ENCODE results near the gene NF2.

DNA sequence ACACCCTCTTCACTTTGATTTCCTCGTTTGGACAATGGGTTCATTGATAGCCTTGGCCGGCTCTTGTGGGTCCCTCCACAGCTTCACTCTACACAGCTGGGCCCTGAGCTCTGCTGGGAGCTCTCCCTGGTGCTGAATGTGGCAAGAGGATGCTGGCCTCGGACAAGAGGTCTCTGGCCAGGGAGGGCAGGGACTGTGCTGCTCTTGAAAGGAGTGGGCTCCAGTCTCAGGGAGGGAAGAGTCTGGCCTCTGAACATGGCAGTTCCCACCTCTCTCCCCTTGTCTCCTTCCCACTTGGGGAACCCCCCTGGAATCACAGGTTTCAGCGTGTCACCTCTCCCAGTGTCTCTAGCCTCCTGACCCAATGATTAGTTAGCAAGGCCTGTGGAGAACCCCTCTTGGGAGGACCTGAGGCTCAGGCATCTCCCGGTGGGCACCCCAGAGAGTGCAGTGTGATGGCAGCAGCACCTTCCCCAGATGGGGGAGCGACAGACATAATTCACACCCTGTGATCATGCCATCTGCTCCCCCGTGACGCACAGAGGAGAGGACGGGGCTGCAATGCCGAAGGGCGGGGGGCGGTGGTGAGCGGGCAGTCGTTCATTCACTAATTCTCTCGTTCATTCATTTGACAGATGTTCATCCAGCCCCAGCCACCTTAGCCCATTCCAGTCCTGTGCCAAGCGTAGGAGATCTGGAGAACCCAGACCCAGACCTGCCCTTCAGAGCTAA, 113.5 kb downstream of the NF2 start:
- TF ChIP-seq, protein P1, sequence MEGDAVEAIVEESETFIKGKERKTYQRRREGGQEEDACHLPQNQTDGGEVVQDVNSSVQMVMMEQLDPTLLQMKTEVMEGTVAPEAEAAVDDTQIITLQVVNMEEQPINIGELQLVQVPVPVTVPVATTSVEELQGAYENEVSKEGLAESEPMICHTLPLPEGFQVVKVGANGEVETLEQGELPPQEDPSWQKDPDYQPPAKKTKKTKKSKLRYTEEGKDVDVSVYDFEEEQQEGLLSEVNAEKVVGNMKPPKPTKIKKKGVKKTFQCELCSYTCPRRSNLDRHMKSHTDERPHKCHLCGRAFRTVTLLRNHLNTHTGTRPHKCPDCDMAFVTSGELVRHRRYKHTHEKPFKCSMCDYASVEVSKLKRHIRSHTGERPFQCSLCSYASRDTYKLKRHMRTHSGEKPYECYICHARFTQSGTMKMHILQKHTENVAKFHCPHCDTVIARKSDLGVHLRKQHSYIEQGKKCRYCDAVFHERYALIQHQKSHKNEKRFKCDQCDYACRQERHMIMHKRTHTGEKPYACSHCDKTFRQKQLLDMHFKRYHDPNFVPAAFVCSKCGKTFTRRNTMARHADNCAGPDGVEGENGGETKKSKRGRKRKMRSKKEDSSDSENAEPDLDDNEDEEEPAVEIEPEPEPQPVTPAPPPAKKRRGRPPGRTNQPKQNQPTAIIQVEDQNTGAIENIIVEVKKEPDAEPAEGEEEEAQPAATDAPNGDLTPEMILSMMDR (conservative IDR thresholded peaks at IDR 0.05; ENCODE audit: low read depth in 2 of 2) = no peak
- TF ChIP-seq EZH2 (IDR thresholded peaks at IDR 0.05; ENCODE audit: low read depth, unreplicated experiment) (no peak), EZH2phosphoT487 (IDR thresholded peaks at IDR 0.05; ENCODE audit: unreplicated experiment) (no peak), CREB1 (CRISPR knock-in tag; IDR thresholded peaks at IDR 0.05; ENCODE audit: low read depth) (no peak)
- TF ChIP-seq, protein P2, sequence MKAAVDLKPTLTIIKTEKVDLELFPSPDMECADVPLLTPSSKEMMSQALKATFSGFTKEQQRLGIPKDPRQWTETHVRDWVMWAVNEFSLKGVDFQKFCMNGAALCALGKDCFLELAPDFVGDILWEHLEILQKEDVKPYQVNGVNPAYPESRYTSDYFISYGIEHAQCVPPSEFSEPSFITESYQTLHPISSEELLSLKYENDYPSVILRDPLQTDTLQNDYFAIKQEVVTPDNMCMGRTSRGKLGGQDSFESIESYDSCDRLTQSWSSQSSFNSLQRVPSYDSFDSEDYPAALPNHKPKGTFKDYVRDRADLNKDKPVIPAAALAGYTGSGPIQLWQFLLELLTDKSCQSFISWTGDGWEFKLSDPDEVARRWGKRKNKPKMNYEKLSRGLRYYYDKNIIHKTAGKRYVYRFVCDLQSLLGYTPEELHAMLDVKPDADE (IDR thresholded peaks at IDR 0.05) = no peak
